Heart left ventricle (tissue), 16 donors: ENCODE data around the gene CDON. TPM values are rescaled to one million over a fixed set of nuclear protein-coding genes. Genes with fewer than 3 reads are reported as not detected.

Source experiments
- ATAC-seq, 4 donors: fragments of 200-7000 bp; cut with Tn5 transposase; one replicate each; pipeline ENCODE4 v1.9.1; 2020 to 2022; ENCODE audit warnings: moderate library complexity in 4 of 4, mild to moderate bottlenecking in 3 of 4, moderate number of reproducible peaks in 1 of 4
- DNase-seq, 5 donors: peaks; one replicate each; pipeline ENCODE4 v3.0.0-alpha.2; 2020
- H3K27ac ChIP-seq, 12 donors: fragments of 200-600 bp; sonication (generic) in 4 of 12; one replicate each; pipeline versions ENCODE4 v1.5.0 to v1.8.0; 2016 to 2022; ENCODE audit warnings: mild to moderate bottlenecking in 2 of 12
- H3K27me3 ChIP-seq, 9 donors: fragments of 200-600 bp; sonication (generic) in 2 of 9; one replicate each; pipeline versions ENCODE4 v1.5.1 to v1.8.0; 2016 to 2022; ENCODE audit warnings: mild to moderate bottlenecking in 3 of 9
- H3K36me3 ChIP-seq, 9 donors: fragments of 200-600 bp; sonication (generic) in 2 of 9; one replicate each; pipeline versions ENCODE4 v1.5.0 to v1.8.0; 2018 to 2022; ENCODE audit warnings: mild to moderate bottlenecking in 2 of 9
- H3K4me1 ChIP-seq, 12 donors: fragments of 200-600 bp; sonication (generic) in 4 of 12; one replicate each; pipeline versions ENCODE4 v1.5.0 to v1.8.0; 2016 to 2022; ENCODE audit warnings: mild to moderate bottlenecking in 3 of 12
- H3K4me3 ChIP-seq, 12 donors: fragments of 200-600 bp; sonication (generic) in 4 of 12; one replicate each; pipeline versions ENCODE4 v1.5.0 to v1.8.0; 2017 to 2022; ENCODE audit warnings: mild to moderate bottlenecking in 9 of 12, moderate library complexity in 4 of 12
- H3K9me3 ChIP-seq, 12 donors: fragments of 200-600 bp; sonication (generic) in 4 of 12; one replicate each; pipeline versions ENCODE4 v1.5.0 to v1.8.0; 2016 to 2022; ENCODE audit warnings: mild to moderate bottlenecking in 1 of 12
- POLR2A ChIP-seq, 2 donors: fragments of 450-650 bp; IDR thresholded peaks; one replicate each; pipeline ENCODE4 v1.6.1; 2017; ENCODE audit warnings: antibody characterized with exemption in 2 of 2, mild to moderate bottlenecking in 2 of 2, moderate library complexity in 2 of 2
- WGBS, 4 donors: extraction: QIAGEN DNeasy Blood & Tissue Kit in 2 of 4; methylation state at CpG; one replicate each; pipeline versions ENCODE4 v1.1.5 to v1.1.7; 2013 to 2018; 5-methylcytosine and 5-hydroxymethylcytosine counted together
- intact Hi-C, 10 donors: fragments of 100-400 bp; cut with DNase I; formaldehyde crosslinking; loops; one replicate each; pipeline versions ENCODE4 v1.11.1 to v1.14.2; 2022
- long read RNA-seq, 3 donors: library from polyadenylated mRNA; unstranded; transcript quantifications; one replicate each; pipeline ENCODE4 v2.0.0, GENCODE V29; 2020 to 2021
- polyA plus RNA-seq, 2 donors: library from polyadenylated mRNA; stranded (reverse); fragments of 200-250 nt; gene quantifications; one replicate each; pipeline ENCODE4 v1.2.3, GENCODE V29; 2013
- total RNA-seq, 9 donors: library from RNA; depleted of rRNA in 2 of 9; stranded (reverse); fragments of >200 nt in 2 of 9; fragmentation: NEBNext Ultra II Directional in 3 of 9; extraction: Animal tissue kit (Norgen Biotek cat#: 25700) in 3 of 9; gene quantifications; one replicate each; pipeline versions ENCODE4 v1.1.0 to v1.2.4, GENCODE V29; 2016 to 2023
- TF ChIP-seq, protein P1 (sequence below), 12 donors: fragments of 200-600 bp; sonication (generic) in 4 of 12; IDR thresholded peaks; one replicate each; pipeline versions ENCODE4 v1.5.0 to v1.8.0; 2018 to 2022; ENCODE audit warnings: antibody characterized with exemption in 12 of 12, mild to moderate bottlenecking in 5 of 12
- donor health status: ischemic (EF 13 %, LVEDD 7.1; RV severe dilation, severe dysfunction).
- donor health status: healthy with polysubstance abuse.
- donor health status: DM: no; HTN: yes; CAD: no.
- donor health status: DM: no; HTN: no; CAD: no.
- donor health status: ischemic (EF 25% LVEDD 6.9; RV normal size, moderate dysfunction).
- donor health status: ischemic (EF 25% LVEDD 5.7; RV mildly dilated, moderate dysfunction).
- donor health status: healthy.
- donor health status: DM: yes; HTN: yes; CAD: no.
- donor health status: ischemic (EF 35%, LVEDD 5.7; RV mildly dilated, moderate dysfunction).
- donor health status: nonischemic (EF 11% LVEDD 7.7; RV severe dilation, severe dysfunction).
- donor health status: DM: yes; HTN: yes; CAD: no.
- donor health status: PGD.
- donor health status: ischemic (EF 29% LVEDD 5.4; RV normal size, mild dysfunction).
- donor health status: nonischemic (EF 23%, LVEDD 6.1; RV moderate dilation, normal function).

The CDON gene, protein sequence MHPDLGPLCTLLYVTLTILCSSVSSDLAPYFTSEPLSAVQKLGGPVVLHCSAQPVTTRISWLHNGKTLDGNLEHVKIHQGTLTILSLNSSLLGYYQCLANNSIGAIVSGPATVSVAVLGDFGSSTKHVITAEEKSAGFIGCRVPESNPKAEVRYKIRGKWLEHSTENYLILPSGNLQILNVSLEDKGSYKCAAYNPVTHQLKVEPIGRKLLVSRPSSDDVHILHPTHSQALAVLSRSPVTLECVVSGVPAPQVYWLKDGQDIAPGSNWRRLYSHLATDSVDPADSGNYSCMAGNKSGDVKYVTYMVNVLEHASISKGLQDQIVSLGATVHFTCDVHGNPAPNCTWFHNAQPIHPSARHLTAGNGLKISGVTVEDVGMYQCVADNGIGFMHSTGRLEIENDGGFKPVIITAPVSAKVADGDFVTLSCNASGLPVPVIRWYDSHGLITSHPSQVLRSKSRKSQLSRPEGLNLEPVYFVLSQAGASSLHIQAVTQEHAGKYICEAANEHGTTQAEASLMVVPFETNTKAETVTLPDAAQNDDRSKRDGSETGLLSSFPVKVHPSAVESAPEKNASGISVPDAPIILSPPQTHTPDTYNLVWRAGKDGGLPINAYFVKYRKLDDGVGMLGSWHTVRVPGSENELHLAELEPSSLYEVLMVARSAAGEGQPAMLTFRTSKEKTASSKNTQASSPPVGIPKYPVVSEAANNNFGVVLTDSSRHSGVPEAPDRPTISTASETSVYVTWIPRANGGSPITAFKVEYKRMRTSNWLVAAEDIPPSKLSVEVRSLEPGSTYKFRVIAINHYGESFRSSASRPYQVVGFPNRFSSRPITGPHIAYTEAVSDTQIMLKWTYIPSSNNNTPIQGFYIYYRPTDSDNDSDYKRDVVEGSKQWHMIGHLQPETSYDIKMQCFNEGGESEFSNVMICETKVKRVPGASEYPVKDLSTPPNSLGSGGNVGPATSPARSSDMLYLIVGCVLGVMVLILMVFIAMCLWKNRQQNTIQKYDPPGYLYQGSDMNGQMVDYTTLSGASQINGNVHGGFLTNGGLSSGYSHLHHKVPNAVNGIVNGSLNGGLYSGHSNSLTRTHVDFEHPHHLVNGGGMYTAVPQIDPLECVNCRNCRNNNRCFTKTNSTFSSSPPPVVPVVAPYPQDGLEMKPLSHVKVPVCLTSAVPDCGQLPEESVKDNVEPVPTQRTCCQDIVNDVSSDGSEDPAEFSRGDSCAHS (N-terminal part only)
- 10 to 100 TPM in 2 of 9 donors, 1 to 10 TPM in 7; 5.0 to 51.5 (median 7.4) TPM for total RNA-seq
- polyA plus RNA-seq: 1 to 10 TPM; 1.2 to 2.1 TPM
- long read RNA-seq, donor 1, partial matches to known transcripts: 3 of 4 reads
- long read RNA-seq, donor 1, other reads (novel, unspliced or antisense): 1 of 4 reads
- long read RNA-seq, donor 2, partial matches to known transcripts: 1 of 1 reads
- long read RNA-seq, donor 2, other reads (novel, unspliced or antisense): 0 of 1 reads
- long read RNA-seq, donor 3, partial matches to known transcripts: 0 of 2 reads
- long read RNA-seq, donor 3, other reads (novel, unspliced or antisense): 2 of 2 reads

DNA sequence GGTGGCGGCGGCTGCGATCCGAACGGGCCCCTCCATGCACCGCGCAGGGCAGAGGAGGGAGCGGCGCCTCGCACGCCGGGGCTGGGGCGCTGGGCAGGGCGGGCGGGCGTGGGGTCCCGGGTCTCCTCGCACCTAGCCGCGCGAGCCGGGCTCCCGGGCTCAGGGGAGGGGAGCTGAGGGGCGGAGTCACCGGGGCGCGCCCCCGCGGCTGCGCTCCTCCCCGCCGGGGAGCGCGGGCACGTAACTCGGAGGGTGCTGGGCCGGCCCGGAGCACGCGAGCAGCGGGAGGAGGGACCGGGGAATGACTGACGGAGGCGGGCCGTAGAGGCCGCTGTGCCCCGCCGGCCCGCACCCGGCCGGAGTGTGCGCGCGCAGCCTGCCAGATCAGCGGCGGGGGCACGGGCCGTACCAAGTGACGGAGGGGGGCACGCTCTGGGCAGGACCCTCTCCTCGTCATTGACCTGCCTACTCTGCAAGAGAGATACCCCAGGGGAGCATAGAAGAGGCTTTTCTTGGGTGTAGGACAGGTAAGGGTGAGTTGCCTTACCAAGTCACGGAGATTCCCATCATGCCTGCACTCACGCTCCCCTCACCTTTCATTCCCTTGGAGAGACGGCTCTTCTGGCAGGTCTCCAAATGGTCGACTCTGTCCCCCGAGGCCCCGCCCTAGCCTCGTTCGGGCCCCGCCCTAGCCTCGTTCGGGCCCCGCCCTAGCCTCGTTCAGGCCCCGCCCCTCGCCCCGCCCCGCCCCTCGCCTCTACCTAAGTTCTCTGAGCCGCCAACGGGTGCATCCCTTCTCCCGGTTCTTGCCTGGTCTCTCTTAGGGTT, at the start of gene CDON:
Gene CDON, minus strand, starts transcription at position 188 of the 828 bp plus-strand sequence. CDS start 39,390 bp downstream, outside the sequence.
- intact Hi-C loops: loop anchor here in 7 of 10 donors (2.0 to 10.0 kb wide), 9 partner anchors 49 to 204 kb away; partner anchors contain the start of genes FAM118B (in 1 of the 7), FOXRED1 (in 1 of the 7), RPUSD4 (in 1 of the 7) and SRPRA (in 1 of the 7)
- 0 to 1% (median 1%) methylated on average over 20 to 82 of the region's 82 CpGs for WGBS, 4 donors

GRCh38 chr11:126111458-126112116, 48.9 kb upstream of the CDON start:
- TF ChIP-seq, protein P1, sequence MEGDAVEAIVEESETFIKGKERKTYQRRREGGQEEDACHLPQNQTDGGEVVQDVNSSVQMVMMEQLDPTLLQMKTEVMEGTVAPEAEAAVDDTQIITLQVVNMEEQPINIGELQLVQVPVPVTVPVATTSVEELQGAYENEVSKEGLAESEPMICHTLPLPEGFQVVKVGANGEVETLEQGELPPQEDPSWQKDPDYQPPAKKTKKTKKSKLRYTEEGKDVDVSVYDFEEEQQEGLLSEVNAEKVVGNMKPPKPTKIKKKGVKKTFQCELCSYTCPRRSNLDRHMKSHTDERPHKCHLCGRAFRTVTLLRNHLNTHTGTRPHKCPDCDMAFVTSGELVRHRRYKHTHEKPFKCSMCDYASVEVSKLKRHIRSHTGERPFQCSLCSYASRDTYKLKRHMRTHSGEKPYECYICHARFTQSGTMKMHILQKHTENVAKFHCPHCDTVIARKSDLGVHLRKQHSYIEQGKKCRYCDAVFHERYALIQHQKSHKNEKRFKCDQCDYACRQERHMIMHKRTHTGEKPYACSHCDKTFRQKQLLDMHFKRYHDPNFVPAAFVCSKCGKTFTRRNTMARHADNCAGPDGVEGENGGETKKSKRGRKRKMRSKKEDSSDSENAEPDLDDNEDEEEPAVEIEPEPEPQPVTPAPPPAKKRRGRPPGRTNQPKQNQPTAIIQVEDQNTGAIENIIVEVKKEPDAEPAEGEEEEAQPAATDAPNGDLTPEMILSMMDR (IDR thresholded peaks at IDR 0.05): no peak
- TF ChIP-seq POLR2A (IDR thresholded peaks at IDR 0.05): no peak
- intact Hi-C loops: loop anchor here in 4 of 10 donors (2.0 to 5.0 kb wide), 2 partner anchors 49 kb away; partner anchors contain the start of gene CDON (in 4 of the 4)
- Histone ChIP-seq H3K27me3 (no peaks in the 10 kb centered on the region), H3K9me3 (no peaks in the 10 kb centered on the region), H3K4me1 (peaks cover 3 to 66% (median 46%) of the 10 kb centered on the region in 12 donors), H3K4me3 (no peak overlapping the region), H3K27ac (peak overlapping the region in 10 of 12 donors; percentile 29 to 87 (median 80)), H3K36me3 (no peaks in the 10 kb centered on the region)
- 47 to 64% (median 57%) methylated on average over 8 of the region's 8 CpGs for WGBS, 4 donors
- peak in 3 of 4 donors; percentile 36 to 50 (median 50) for ATAC-seq
- DNase-seq: peak; percentile 46 to 82 (median 78)

More for the DNA sequence above, at the start of gene CDON:
- peaks cover 0 to 20% (median 8%) of the 10 kb centered on the region in 12 donors for H3K4me1 ChIP-seq
- H3K9me3 ChIP-seq: peaks cover 0 to 3% (median 0%) of the 10 kb centered on the region in 12 donors
- DNase-seq (peak; percentile 91 to 95 (median 93)), ATAC-seq (peak; percentile 98 to 99 (median 98))
- H3K4me3 ChIP-seq: peak within 1 kb of the TSS; percentile 60 to 94 (median 73)
- H3K36me3 ChIP-seq: no peaks in the 10 kb centered on the region
- H3K27me3 ChIP-seq: peaks cover 0 to 12% (median 0%) of the 10 kb centered on the region in 9 donors
- H3K27ac ChIP-seq: peak within 1 kb of the TSS in 11 of 12 donors; percentile 50 to 85 (median 75)
- TF ChIP-seq, protein P1 (IDR thresholded peaks at IDR 0.05): peak in 7 of 12 donors; percentile 8 to 51 (median 29)
- peak in 1 of 2 donors; percentile 54 for TF ChIP-seq POLR2A (IDR thresholded peaks at IDR 0.05)
